GM19328 (cell line): ENCODE measurements around the gene HEMK1.

Experiments used
- ATAC-seq: cut with Tn5 transposase; IDR thresholded peaks from one replicate; pipeline ENCODE4 v1.9.1; 2021; ENCODE audit warnings: mild to moderate bottlenecking, moderate library complexity; ENCODE audit not compliant: unreplicated experiment

The HEMK1 gene

GRCh38 chr3:50572801-50573371, 3.6 kb downstream of the HEMK1 start:
- no peak for ATAC-seq

GRCh38 chr3:50573566-50574443, 4.5 kb downstream of the HEMK1 start:
- ATAC-seq: no peak

- no peak for ATAC-seq
Observed at GRCh38 chr3:50574444-50574831, 5.1 kb downstream of the HEMK1 start.

GRCh38 chr3:50575372-50575771, 6.0 kb downstream of the HEMK1 start:
- ATAC-seq: no peak

DNA sequence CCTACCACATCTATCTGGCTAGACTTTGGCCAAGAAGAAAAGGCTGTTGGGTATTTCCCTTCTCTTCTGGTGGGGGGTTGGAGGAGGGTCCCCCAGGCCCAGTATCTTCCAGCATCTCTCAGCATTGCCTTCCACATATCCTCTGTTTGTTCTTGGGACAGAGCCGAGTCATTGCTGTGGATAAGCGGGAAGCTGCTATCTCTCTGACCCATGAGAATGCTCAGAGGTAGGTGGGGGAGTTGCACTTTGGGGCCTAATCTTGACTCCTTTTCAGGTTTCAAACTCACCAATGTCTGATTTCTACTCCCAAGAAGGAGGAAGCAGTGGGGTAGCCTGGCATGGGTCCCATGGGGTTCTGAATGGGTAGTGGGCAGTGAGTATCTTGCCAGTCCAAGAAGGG, 8.0 kb downstream of the HEMK1 start:
- no peak for ATAC-seq

GRCh38 chr3:50580683-50581458, 11.5 kb downstream of the HEMK1 start:
- no peak for ATAC-seq

DNA sequence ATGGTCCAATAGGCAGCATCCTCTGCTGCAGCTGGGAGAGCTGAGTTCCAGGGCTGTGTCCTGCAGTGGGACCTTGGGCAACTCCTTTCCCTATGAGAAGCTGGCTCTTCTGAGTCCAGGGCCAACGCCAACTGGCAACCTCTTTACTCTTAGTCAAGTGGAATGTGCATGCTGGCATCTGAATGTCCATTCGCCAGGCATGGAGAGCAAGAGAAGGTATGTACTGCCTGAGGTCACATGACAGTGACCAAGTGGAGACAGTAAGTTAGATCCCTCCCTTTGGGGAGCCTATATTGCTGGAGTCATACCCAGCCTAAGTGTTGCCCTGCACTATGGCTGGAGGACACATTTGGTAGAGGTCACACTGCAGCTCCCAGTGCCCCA, 12.1 kb downstream of the HEMK1 start:
- no peak for ATAC-seq

DNA sequence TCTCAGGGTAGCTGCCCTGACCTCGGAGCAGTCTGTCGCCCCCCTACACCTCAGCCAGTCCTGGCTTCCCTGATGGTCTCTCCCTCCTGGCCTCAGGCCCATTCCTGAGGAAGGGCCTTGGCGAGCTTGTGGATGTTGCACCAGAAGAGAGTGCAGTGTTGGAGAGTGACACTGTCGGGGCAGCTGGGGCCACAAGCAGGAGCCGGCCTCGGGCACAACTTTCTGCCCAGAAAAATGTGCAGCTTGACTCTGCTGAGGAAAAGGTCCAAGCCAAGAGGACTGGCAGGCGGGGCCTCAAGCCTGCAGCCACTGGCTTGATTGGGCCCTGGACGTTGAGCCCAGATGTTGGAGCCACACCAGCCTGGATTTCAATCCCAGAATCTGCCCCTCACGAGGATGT, 12.8 kb downstream of the HEMK1 start:
- ATAC-seq: no peak

- no peak for ATAC-seq
Observed at GRCh38 chr3:50583897-50584296, 14.6 kb downstream of the HEMK1 start.

GRCh38 chr3:50584391-50584790, 15.1 kb downstream of the HEMK1 start:
- ATAC-seq: no peak

- ATAC-seq: no peak
Observed at GRCh38 chr3:50585919-50586762, 16.8 kb downstream of the HEMK1 start.

DNA sequence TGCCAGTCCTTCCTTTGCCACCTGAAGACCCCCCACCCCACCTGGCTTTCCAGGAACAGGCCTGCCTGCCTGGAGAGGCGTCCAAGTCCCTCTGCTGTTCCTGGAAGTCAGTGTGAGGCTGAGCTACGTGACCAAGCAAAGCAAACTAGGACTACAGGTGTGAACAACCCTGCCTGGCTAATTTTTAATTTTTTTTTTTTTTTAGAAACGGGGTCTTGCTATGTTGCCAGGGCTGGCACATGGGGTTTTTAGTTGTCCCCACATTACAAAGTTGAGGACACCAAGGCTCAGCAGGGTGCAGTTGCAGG, 17.4 kb downstream of the HEMK1 start:
- ATAC-seq: no peak

DNA sequence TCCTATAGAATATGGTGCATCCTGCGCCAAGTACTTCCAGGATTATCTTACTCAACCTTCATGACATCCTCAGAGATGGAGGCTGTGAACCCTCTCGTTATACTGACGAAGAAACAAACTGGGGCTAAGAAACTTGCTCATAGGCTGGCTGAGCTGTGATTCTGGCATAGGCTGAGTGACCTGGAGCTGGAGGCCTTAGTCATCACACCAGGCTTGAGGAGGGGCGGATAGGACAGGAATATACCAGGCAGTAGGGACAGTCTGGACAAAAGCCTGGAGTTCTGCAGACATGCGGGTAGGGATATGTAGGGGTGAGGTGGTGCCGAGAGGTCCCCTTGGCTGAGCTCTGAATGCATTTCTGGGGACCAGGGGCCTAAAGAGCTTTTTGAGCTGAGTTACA, 18.1 kb downstream of the HEMK1 start:
- ATAC-seq: no peak

- ATAC-seq: no peak
Observed at GRCh38 chr3:50587806-50588758, 18.8 kb downstream of the HEMK1 start.

GRCh38 chr3:50588759-50589433, 19.6 kb downstream of the HEMK1 start:
- ATAC-seq: no peak

- ATAC-seq: no peak
Observed at GRCh38 chr3:50591196-50591741, 21.9 kb downstream of the HEMK1 start.

- ATAC-seq: no peak
Observed at GRCh38 chr3:50592568-50592967, 23.2 kb downstream of the HEMK1 start.

- no peak for ATAC-seq
Observed at GRCh38 chr3:50594253-50594785, 25.0 kb downstream of the HEMK1 start.
